Measurements from ENCODE around the gene ARRB2.

DNA sequence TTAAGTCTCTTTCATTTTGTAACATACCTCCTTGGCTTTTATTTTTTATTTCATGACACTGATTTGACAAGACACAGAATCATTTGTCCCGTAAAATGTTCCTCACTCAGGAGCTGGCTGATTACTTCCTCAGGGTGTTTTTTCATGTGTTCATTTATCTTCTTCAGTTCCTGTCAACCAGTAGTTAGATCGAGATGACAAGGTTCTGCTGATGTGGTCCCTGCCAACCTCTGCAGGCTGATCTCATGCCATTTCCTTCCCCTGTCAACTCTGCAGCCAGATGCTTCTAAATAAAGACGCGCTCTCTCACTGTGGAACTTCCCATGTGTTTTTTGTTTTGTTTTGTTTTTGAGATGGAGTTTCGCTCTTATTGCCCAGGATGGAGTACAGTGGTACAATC is 37.4 kb downstream of the ARRB2 start:
- TF ChIP-seq, protein P1, sequence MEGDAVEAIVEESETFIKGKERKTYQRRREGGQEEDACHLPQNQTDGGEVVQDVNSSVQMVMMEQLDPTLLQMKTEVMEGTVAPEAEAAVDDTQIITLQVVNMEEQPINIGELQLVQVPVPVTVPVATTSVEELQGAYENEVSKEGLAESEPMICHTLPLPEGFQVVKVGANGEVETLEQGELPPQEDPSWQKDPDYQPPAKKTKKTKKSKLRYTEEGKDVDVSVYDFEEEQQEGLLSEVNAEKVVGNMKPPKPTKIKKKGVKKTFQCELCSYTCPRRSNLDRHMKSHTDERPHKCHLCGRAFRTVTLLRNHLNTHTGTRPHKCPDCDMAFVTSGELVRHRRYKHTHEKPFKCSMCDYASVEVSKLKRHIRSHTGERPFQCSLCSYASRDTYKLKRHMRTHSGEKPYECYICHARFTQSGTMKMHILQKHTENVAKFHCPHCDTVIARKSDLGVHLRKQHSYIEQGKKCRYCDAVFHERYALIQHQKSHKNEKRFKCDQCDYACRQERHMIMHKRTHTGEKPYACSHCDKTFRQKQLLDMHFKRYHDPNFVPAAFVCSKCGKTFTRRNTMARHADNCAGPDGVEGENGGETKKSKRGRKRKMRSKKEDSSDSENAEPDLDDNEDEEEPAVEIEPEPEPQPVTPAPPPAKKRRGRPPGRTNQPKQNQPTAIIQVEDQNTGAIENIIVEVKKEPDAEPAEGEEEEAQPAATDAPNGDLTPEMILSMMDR (IDR thresholded peaks at IDR 0.05), result no peak
- TF ChIP-seq POLR2A (IDR thresholded peaks at IDR 0.05), result no peak

All from thyroid gland (tissue), 4 donors.